Transverse colon (tissue), 4 donors: ENCODE measurements around the gene MBOAT1. TPM values are rescaled to one million over a fixed set of nuclear protein-coding genes. Genes with fewer than 3 reads are reported as not detected.
"Not testable (repeated sequence)": the region's sequence is repeated elsewhere in the genome, so short reads cannot be mapped to it uniquely, and the experiment has no call there.

Source experiments
- DNase-seq: peaks from one replicate; pipeline ENCODE4 v3.0.0-alpha.2; 2019
- H3K27ac ChIP-seq, 4 donors: fragments of 200-600 bp; sonication (generic); 2 replicates each; pipeline ENCODE4 v1.5.1; 2016 to 2018; ENCODE audit warnings: inconsistent platforms in 4 of 4
- H3K27me3 ChIP-seq: fragments of 200-600 bp; sonication (generic); 2 replicates; pipeline ENCODE4 v1.5.1; 2017; ENCODE audit warnings: inconsistent platforms
- H3K36me3 ChIP-seq, 4 donors: fragments of 200-600 bp; sonication (generic); 2 replicates each; pipeline ENCODE4 v1.5.1; 2017 to 2019; ENCODE audit warnings: inconsistent platforms in 4 of 4
- H3K4me1 ChIP-seq, 4 donors: fragments of 200-600 bp; sonication (generic); 2 replicates each; pipeline ENCODE4 v1.5.1; 2017 to 2020; ENCODE audit warnings: inconsistent platforms in 4 of 4
- H3K4me3 ChIP-seq, 4 donors: fragments of 200-600 bp; sonication (generic); 1 replicate in 1 of 4; 2 replicates in 3 of 4; pipeline versions ENCODE4 v1.5.1 to v1.6.1; 2017 to 2019; ENCODE audit warnings: inconsistent platforms in 4 of 4
- H3K9me3 ChIP-seq, 2 donors: fragments of 200-600 bp; sonication (generic); 2 replicates each; pipeline ENCODE4 v1.5.1; 2017 to 2019; ENCODE audit warnings: inconsistent platforms in 2 of 2
- CTCF ChIP-seq, 5 experiments: fragments of 200-600 bp in 3 of 5; fragments of 450-650 bp in 2 of 5; sonication (generic) in 3 of 5; IDR thresholded peaks; 1 replicate in 2 of 5; 2 replicates in 3 of 5; pipeline ENCODE4 v1.5.1; 2016 to 2017; ENCODE audit warnings: antibody characterized with exemption in 5 of 5, inconsistent platforms in 3 of 5, mild to moderate bottlenecking in 2 of 5, moderate library complexity in 1 of 5
- EP300 ChIP-seq: sonication (generic); formaldehyde crosslinking; IDR thresholded peaks from one replicate; pipeline ENCODE4 v1.6.1; 2017; ENCODE audit warnings: antibody characterized with exemption, low read depth
- POLR2A ChIP-seq: fragments of 450-650 bp; IDR thresholded peaks from one replicate; pipeline ENCODE4 v1.6.1; 2016; ENCODE audit warnings: antibody characterized with exemption, mild to moderate bottlenecking, moderate library complexity
- POLR2AphosphoS5 ChIP-seq, 3 donors: sonication (generic); formaldehyde crosslinking; IDR thresholded peaks; one replicate each; pipeline ENCODE4 v1.6.1; 2016; ENCODE audit warnings: antibody characterized with exemption in 3 of 3
- WGBS, 2 donors: methylation state at CpG; one replicate each; pipeline ENCODE4 v1.1.5; 2018; ENCODE audit warnings: low coverage in 1 of 2; 5-methylcytosine and 5-hydroxymethylcytosine counted together
- in situ Hi-C, 4 donors: fragments of 200-750 bp; cut with MboI; loops; one replicate each; pipeline versions ENCODE4 v1.15.0 to v1.15.1; 2017; ENCODE audit warnings: low sequenced_read_pairs in 3 of 4, low pct_ligation_motif_present in 1 of 4, low pct_unique_long_range_greater_than_20kb in 1 of 4
- intact Hi-C: fragments of 100-400 bp; cut with DNase I; formaldehyde crosslinking; loops from one replicate; pipeline ENCODE4 v1.15.1; 2023; ENCODE audit warnings: low total_unique reads
- total RNA-seq, 4 donors: library from RNA; depleted of rRNA; stranded (reverse); fragments of >200 nt; gene quantifications; one replicate each; pipeline ENCODE4 v1.1.0, GENCODE V29; 2016

Gene MBOAT1
- total RNA-seq, 4 donors from 2014 or later, result 10.3 to 85.3 (median 66.5) TPM

- Histone ChIP-seq H3K4me3 (no peak overlapping the region), H3K9me3 (no peaks in the 10 kb centered on the region), H3K27me3 (no peaks in the 10 kb centered on the region), H3K27ac (no peak overlapping the region), H3K4me1 (peaks cover 0 to 6% (median 2%) of the 10 kb centered on the region in 4 donors), H3K36me3 (peaks cover 0 to 7% (median 2%) of the 10 kb centered on the region in 4 donors)
- 61 to 77% methylated on average over 4 of the region's 4 CpGs for WGBS, 2 donors
- TF ChIP-seq POLR2AphosphoS5 (IDR thresholded peaks at IDR 0.05) (no peak), CTCF (IDR thresholded peaks at IDR 0.05) (no peak), POLR2A (no peak), EP300 (no peak)
- in situ Hi-C loops, result no loop called here
- intact Hi-C loops, result no loop called here
- DNase-seq, result no peak
Measured at GRCh38 chr6:20148433-20148832, 63.8 kb downstream of the MBOAT1 start.

- TF ChIP-seq POLR2A (no peak), CTCF (IDR thresholded peaks at IDR 0.05) (no peak), POLR2AphosphoS5 (IDR thresholded peaks at IDR 0.05) (no peak), EP300 (no peak)
- Histone ChIP-seq H3K36me3 (peaks cover 0 to 7% (median 3%) of the 10 kb centered on the region in 4 donors), H3K4me3 (no peak overlapping the region), H3K4me1 (no peaks in the 10 kb centered on the region), H3K27me3 (no peaks in the 10 kb centered on the region), H3K9me3 (no peaks in the 10 kb centered on the region), H3K27ac (no peak overlapping the region)
- DNase-seq, result no peak
- in situ Hi-C loops, result no loop called here
- intact Hi-C loops, result no loop called here
- 90% methylated on average over 4 of the region's 4 CpGs; no CpG with 5 or more reads in 1 of the 2 donors for WGBS, 2 donors
Measured at GRCh38 chr6:20147469-20147868, 64.8 kb downstream of the MBOAT1 start.

- H3K4me1 ChIP-seq, H3K4me3 ChIP-seq, intact Hi-C loops, H3K27ac ChIP-seq, H3K36me3 ChIP-seq, H3K9me3 ChIP-seq, H3K27me3 ChIP-seq, in situ Hi-C loops, DNase-seq: not testable (repeated sequence)
- 79 to 94% methylated on average over 4 to 6 of the region's 6 CpGs for WGBS, 2 donors
Measured at GRCh38 chr6:20146831-20147230, 65.4 kb downstream of the MBOAT1 start.

- in situ Hi-C loops, result no loop called here
- Histone ChIP-seq H3K4me1 (no peaks in the 10 kb centered on the region), H3K4me3 (no peak overlapping the region), H3K36me3 (peaks cover 0 to 7% (median 3%) of the 10 kb centered on the region in 4 donors), H3K27me3 (no peaks in the 10 kb centered on the region), H3K27ac (no peak overlapping the region), H3K9me3 (no peaks in the 10 kb centered on the region)
- TF ChIP-seq POLR2AphosphoS5 (IDR thresholded peaks at IDR 0.05) (no peak), EP300 (no peak), CTCF (IDR thresholded peaks at IDR 0.05) (no peak), POLR2A (no peak)
- DNase-seq, result no peak
- WGBS, 2 donors, result 94 to 100% methylated on average over 2 of the region's 2 CpGs
- intact Hi-C loops, result no loop called here
Measured at GRCh38 chr6:20146291-20146690, 66.0 kb downstream of the MBOAT1 start.

GRCh38 chr6:20142866-20143265 lies 69.4 kb downstream of the MBOAT1 start:
- Histone ChIP-seq H3K27ac (no peak overlapping the region), H3K4me3 (no peak overlapping the region), H3K9me3 (no peaks in the 10 kb centered on the region), H3K4me1 (no peaks in the 10 kb centered on the region), H3K36me3 (peaks cover 0 to 10% (median 0%) of the 10 kb centered on the region in 4 donors), H3K27me3 (no peaks in the 10 kb centered on the region)
- no peak for TF ChIP-seq CTCF (IDR thresholded peaks at IDR 0.05)
- no peak for TF ChIP-seq POLR2A
- no peak for TF ChIP-seq EP300
- TF ChIP-seq POLR2AphosphoS5 (IDR thresholded peaks at IDR 0.05), result no peak
- intact Hi-C loops (no loop called here), in situ Hi-C loops (no loop called here)
- 93 to 94% methylated on average over 3 to 4 of the region's 4 CpGs for WGBS, 2 donors
- DNase-seq, result no peak
